ENCODE results near the gene ZNF862. TPM values are rescaled to one million over a fixed set of nuclear protein-coding genes. Genes with fewer than 3 reads are reported as not detected.
"Not testable (repeated sequence)": the region's sequence is repeated elsewhere in the genome, so short reads cannot be mapped to it uniquely, and the experiment has no call there.

ZNF862 gene
- polyA plus RNA-seq, 3 donors, result 1.3 to 18.4 (median 2.7) TPM

DNA sequence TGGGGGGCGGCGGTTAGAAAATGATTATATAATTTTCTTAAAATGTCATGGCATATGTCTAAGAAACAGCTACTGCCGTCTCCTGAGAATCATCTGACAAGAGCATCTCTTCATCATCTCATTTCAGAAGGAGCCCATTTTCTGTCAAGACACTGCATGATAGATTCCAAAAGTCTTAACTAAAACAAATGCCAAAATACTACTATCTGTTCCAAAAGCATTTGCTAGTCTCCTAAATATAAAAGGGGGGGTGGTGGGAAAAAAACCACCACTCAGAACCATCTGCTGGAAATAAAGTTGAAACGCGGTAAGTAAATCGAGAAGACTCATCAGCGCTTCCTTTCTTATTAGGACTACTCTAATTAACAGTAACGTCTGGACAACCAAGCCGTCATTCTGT lies 72.0 kb downstream of the ZNF862 start:
- H3K9ac ChIP-seq (ENCODE audit: insufficient read depth, low read length, poor library complexity, severe bottlenecking); intact Hi-C loops (cut with micrococcal nuclease); H2AFZ ChIP-seq (ENCODE audit: insufficient read depth, low read depth, low read length, poor library complexity, severe bottlenecking); H3K27me3 Mint-ChIP-seq (ENCODE audit: low read depth in 3 of 3); H3K4me3 ChIP-seq (replicated peaks in 1 of 3; ENCODE audit: low read depth in 2 of 3, low read length in 3 of 3); H3K4me2 ChIP-seq (replicated peaks; ENCODE audit: extremely low read depth, low read length, poor library complexity, severe bottlenecking); H3K27me3 ChIP-seq (ENCODE audit: control insufficient read depth in 2 of 2, insufficient read depth in 2 of 2, low read length in 2 of 2); DNase-seq; H3K27ac ChIP-seq (ENCODE audit: low read depth in 1 of 2, low read length in 2 of 2); H3K36me3 ChIP-seq (replicated peaks in 1 of 2; ENCODE audit: control insufficient read depth in 1 of 2, insufficient read depth in 2 of 2, low read length in 2 of 2); H3K9me3 ChIP-seq (replicated peaks in 1 of 2; ENCODE audit: control insufficient read depth in 1 of 2, insufficient read depth in 1 of 2, low read length in 2 of 2); H3K4me3 Mint-ChIP-seq; H3K79me2 ChIP-seq (ENCODE audit: insufficient read depth, low read length); H3K9me3 Mint-ChIP-seq; H3K27ac Mint-ChIP-seq; H3K4me1 ChIP-seq (ENCODE audit: control insufficient read depth in 1 of 2, insufficient read depth in 2 of 2, low read length in 2 of 2); H4K20me1 ChIP-seq (ENCODE audit: insufficient read depth, low read length); H3K36me3 Mint-ChIP-seq; H3K4me1 Mint-ChIP-seq: not testable (repeated sequence)
- no CpG with 5 or more reads among the region's 9 CpGs for WGBS (ENCODE audit: insufficient coverage)

DNA sequence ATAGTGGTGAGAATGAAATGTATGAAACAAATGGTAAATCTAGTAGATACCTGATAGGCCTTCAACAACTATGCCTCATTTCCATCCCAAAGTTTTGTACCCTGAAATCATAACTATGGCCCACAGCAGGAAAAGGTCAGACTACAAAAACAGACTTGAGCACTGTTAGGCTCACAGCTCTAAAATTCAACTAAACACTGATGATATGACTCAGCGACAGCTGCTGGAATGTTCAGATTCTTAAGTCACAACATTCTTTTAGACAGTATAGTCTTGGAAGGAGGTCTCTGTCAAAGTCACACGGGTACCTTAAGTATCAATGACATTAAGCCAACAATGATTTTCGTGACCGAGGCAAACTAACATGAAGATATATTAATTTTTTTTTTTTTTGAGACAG lies 74.0 kb downstream of the ZNF862 start:
- DNase-seq; H3K27me3 Mint-ChIP-seq (ENCODE audit: low read depth in 3 of 3); H3K27me3 ChIP-seq (ENCODE audit: control insufficient read depth in 2 of 2, insufficient read depth in 2 of 2, low read length in 2 of 2); H3K9me3 Mint-ChIP-seq; H3K27ac Mint-ChIP-seq; H4K20me1 ChIP-seq (ENCODE audit: insufficient read depth, low read length); H3K9me3 ChIP-seq (replicated peaks in 1 of 2; ENCODE audit: control insufficient read depth in 1 of 2, insufficient read depth in 1 of 2, low read length in 2 of 2); H3K4me1 Mint-ChIP-seq; H3K9ac ChIP-seq (ENCODE audit: insufficient read depth, low read length, poor library complexity, severe bottlenecking); H3K4me1 ChIP-seq (ENCODE audit: control insufficient read depth in 1 of 2, insufficient read depth in 2 of 2, low read length in 2 of 2); H3K27ac ChIP-seq (ENCODE audit: low read depth in 1 of 2, low read length in 2 of 2); H3K79me2 ChIP-seq (ENCODE audit: insufficient read depth, low read length); intact Hi-C loops (cut with micrococcal nuclease); H3K4me3 Mint-ChIP-seq; H2AFZ ChIP-seq (ENCODE audit: insufficient read depth, low read depth, low read length, poor library complexity, severe bottlenecking); H3K4me3 ChIP-seq (replicated peaks in 1 of 3; ENCODE audit: low read depth in 2 of 3, low read length in 3 of 3); H3K36me3 Mint-ChIP-seq; H3K4me2 ChIP-seq (replicated peaks; ENCODE audit: extremely low read depth, low read length, poor library complexity, severe bottlenecking); H3K36me3 ChIP-seq (replicated peaks in 1 of 2; ENCODE audit: control insufficient read depth in 1 of 2, insufficient read depth in 2 of 2, low read length in 2 of 2): not testable (repeated sequence)
- no CpG with 5 or more reads among the region's 4 CpGs for WGBS (ENCODE audit: insufficient coverage)

Small RNA genes lying within 50 kb of the gene (small RNA-seq; reads per million reads assigned to genes)
- not detected for gene AC093458.1 (ENCODE audit: insufficient read length, low read depth)

Other genes starting within 250 kb of the ZNF862 start
- gene ZNF467, start 64.8 kb upstream of the ZNF862 start, polyA plus RNA-seq, result 100 to 1,000 TPM in 1 of 3 donors, 10 to 100 TPM in 2; 43.4 to 100 (median 52.8) TPM
- 10 to 100 TPM in 1 of 3 donors, 1 to 10 TPM in 2; 4.4 to 13.3 (median 8.2) TPM for gene ATP6V0E2, start 35.6 kb downstream of the ZNF862 start, polyA plus RNA-seq

Measured in CD14-positive monocyte (primary cell).